Activated naive CD4-positive, alpha-beta T cell treated with anti-CD3 and anti-CD28 coated beads, Interleukin-2, amount 50 U/mL, for 72 hours (primary cell): ENCODE results near the gene FAM171A1. TPM values are rescaled to one million over a fixed set of nuclear protein-coding genes. Genes with fewer than 3 reads are reported as not detected.

Experiments used
- ATAC-seq, 2 donors: fragments of 150-1000 bp; cut with Tn5 transposase; 2 replicates each; pipeline ENCODE4 v1.10.0; 2021; ENCODE audit warnings: mild to moderate bottlenecking in 2 of 2, moderate library complexity in 2 of 2
- DNase-seq, 2 donors: peaks; one replicate each; pipeline ENCODE4 v3.0.0; 2021 to 2022; ENCODE audit warnings: low spot score in 2 of 2
- H3K27ac Mint-ChIP-seq, 2 donors: one replicate each; pipeline ENCODE4 v1.8.0; 2022; ENCODE audit warnings: mild to moderate bottlenecking in 2 of 2, mixed read lengths in 2 of 2
- H3K36me3 Mint-ChIP-seq, 2 donors: one replicate each; pipeline ENCODE4 v1.8.0; 2022; ENCODE audit warnings: mixed read lengths in 2 of 2
- H3K9me3 Mint-ChIP-seq, 2 donors: one replicate each; pipeline ENCODE4 v1.8.0; 2022; ENCODE audit warnings: mixed read lengths in 2 of 2
- total RNA-seq, 2 donors: library from RNA; stranded (reverse); gene quantifications; one replicate each; pipeline ENCODE4 v1.2.3, GENCODE V29; 2022

The FAM171A1 gene
- total RNA-seq, 2 donors from 2014 or later: 3.7 to 4.9 TPM

- H3K36me3 Mint-ChIP-seq: peaks cover 6 to 7% of the 10 kb centered on the region in 2 donors
- peak overlapping the region; percentile 56 to 69 for H3K27ac Mint-ChIP-seq
- ATAC-seq (peak in 1 of 2 donors; percentile 13), DNase-seq (peak; percentile 29 to 57)
- no peaks in the 10 kb centered on the region for H3K9me3 Mint-ChIP-seq
These were observed 201.3 kb downstream of the FAM171A1 start for GRCh38 chr10:15169555-15170401.

DNA sequence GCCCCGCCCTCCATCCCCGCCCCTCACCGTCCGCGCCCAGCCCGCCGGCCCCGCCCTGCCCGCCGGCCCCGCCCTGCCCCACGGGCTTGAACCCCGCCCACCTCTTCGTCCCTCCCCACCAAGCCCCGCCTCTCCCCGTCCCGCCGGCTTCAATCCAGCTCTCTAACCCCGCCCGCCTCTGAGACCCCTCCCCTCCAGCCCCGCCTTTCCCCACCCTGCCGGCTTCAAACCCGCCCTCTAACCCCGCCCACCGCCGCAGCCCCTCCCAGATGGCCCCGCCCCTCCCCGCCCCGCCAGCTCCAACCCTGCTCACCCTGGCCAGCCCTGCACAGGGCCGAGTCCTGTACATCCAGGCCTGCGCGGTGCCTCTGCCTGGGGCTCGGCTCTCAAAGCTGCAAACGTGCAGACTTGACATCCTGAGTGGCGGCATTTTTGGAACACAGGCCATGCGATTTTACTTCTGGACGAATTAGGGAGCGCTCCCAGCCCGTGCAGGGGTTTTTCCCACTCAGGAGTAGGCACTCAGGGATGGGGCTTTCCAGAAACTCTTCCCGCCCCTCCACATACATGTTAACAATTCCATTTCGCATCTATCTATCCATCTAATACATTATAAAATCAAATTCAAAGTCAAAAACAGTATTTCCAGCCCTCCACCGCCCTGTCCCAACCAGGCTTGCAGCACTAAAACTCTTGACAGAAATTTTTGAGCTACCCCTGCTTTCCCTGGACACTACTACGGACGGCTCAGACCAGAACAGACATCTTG is 202.1 kb downstream of the FAM171A1 start:
- no peaks in the 10 kb centered on the region for H3K9me3 Mint-ChIP-seq
- peak; percentile 88 to 90 for DNase-seq
- peak; percentile 71 to 72 for ATAC-seq
- H3K27ac Mint-ChIP-seq: peak overlapping the region; percentile 7 to 93
- peaks cover 6 to 11% of the 10 kb centered on the region in 2 donors for H3K36me3 Mint-ChIP-seq

GRCh38 chr10:15168291-15168785 is 202.8 kb downstream of the FAM171A1 start, which contains the start of gene NMT2:
Gene NMT2, minus strand, starts transcription at chr10:15168693. Its CDS starts 81 bp downstream, at chr10:15168612.
- peak within 1 kb of the TSS; percentile 93 to 98 for H3K27ac Mint-ChIP-seq
- DNase-seq (peak in 1 of 2 donors; percentile 87), ATAC-seq (peak; percentile 80 to 82)
- peaks cover 6 to 11% of the 10 kb centered on the region in 2 donors for H3K36me3 Mint-ChIP-seq
- H3K9me3 Mint-ChIP-seq: no peaks in the 10 kb centered on the region

- no peaks in the 10 kb centered on the region for H3K9me3 Mint-ChIP-seq
- peak overlapping the region; percentile 93 to 98 for H3K27ac Mint-ChIP-seq
- ATAC-seq (peak; percentile 63 to 66), DNase-seq (peak; percentile 48 to 71)
- peaks cover 6 to 11% of the 10 kb centered on the region in 2 donors for H3K36me3 Mint-ChIP-seq
These were observed 203.4 kb downstream of the FAM171A1 start for GRCh38 chr10:15167411-15168290.

DNA sequence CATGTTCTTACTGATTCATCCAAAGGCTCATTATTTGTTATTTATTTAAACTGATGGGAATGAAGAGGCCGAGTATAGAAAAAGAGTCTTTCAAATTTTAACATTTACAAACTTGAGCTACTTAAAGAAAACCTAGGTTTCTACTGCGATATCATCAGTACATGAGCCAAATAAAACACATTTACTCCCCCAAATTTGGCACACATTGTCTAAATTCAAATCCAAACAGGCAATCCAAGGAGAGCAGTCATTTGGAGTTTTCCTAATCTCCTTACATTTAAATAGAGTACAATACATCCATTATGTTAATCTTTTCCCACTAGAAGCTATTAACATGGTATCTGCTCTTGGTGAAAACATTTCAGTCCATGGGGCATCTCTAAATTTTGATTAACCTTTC is 204.8 kb downstream of the FAM171A1 start:
- Mint-ChIP-seq H3K36me3 (peaks cover 6 to 11% of the 10 kb centered on the region in 2 donors), H3K27ac (no peak overlapping the region), H3K9me3 (no peaks in the 10 kb centered on the region)
- ATAC-seq (no peak), DNase-seq (no peak)

DNA sequence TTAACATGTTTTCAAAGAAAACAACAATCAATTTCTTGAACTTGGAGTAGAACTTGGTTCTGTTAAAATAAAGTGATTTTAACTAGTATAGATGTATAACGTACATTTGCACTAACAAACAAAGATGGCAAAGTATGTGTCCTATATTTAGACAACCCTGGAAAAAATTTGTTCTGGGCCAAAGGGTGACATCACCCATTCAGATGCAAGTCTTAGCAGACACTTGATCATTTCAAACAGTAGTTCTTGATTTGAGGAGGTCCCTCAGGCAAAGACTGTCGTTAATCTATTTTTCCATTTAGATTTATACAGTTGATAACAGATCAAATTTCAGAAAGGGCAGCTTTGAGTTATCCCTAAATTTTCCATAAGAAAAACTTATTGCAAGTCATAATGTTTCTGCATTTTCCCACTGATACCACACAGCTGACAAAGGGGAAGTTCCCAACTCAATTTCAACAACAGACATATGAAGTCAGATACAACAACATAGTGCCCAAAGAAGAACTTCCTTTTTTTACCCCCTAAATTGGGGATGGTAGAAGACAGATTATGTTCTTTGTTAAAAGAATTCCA is 207.7 kb downstream of the FAM171A1 start:
- H3K9me3 Mint-ChIP-seq: no peaks in the 10 kb centered on the region
- peaks cover 6 to 11% of the 10 kb centered on the region in 2 donors for H3K36me3 Mint-ChIP-seq
- peak overlapping the region in 1 of 2 donors; percentile 10 for H3K27ac Mint-ChIP-seq
- DNase-seq: no peak
- no peak for ATAC-seq

Other genes with a start within 250 kb of the FAM171A1 start
- gene NMT2, start 202.6 kb downstream of the FAM171A1 start, total RNA-seq: 10 to 100 TPM; 21.2 to 30.7 TPM